ENCODE measurements around the gene CERS5.

Gene CERS5

DNA sequence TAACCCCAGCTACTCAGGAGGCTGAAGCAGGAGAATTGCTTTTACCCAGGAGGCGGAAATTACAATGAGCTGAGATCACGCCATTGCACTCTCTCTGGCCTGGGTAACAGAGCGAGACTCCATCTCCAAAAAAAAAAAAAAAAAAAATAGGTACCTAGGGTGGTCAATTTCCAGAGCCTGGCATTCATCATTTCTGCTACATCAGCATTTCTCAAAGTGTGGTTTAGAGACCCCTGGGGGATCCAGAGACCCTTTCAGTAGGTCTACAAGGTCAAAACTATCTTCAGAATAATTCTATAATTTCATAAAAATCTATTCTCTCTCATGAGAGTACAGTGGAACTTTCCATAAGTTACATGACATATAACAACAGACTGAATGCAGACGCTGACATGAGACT, 19.9 kb downstream of the CERS5 start:
- H3K27ac ChIP-seq, result no peak overlapping the region
- no peak for DNase-seq (ENCODE audit: low read depth, low spot score)

DNA sequence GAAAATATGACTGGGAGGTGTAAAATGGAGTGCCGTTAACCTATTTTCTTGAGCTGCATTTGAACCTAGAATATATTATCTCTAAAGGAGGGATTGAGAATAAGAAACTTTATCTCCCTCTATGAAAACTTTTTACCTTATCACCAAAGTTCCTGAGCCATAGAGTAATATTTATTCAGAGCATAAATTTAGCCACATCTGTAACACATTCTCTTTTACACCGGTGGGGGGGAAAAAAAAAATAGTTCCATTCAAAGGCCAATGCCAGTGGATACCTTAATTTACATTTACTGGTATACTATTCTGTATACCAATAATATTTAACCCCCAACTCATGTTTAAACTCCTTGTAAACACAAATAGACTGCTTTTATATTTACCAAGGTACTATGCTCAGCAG, 21.7 kb downstream of the CERS5 start:
- no peak overlapping the region for H3K27ac ChIP-seq
- DNase-seq (ENCODE audit: low read depth, low spot score), result no peak

DNA sequence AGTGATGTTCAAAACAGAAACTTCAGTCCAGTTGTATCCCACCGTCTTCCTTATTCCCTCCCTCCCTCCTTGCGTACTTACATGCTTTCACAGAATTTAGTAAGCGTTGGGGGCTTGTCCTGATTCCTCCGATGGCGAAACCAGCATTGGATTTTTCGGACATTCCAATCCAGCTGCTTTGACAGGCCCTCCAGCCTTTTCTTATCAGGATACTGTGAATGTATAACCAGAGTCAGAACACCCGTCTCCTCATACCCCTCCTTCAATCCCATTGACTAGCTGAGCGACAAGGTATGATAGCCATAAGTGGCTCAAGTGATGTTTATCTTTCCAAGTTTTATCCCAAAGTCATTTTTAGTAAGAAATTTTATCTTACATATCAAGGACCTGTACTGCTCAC, 24.2 kb downstream of the CERS5 start:
- H3K27ac ChIP-seq, result no peak overlapping the region
- DNase-seq (ENCODE audit: low read depth, low spot score), result no peak

DNA sequence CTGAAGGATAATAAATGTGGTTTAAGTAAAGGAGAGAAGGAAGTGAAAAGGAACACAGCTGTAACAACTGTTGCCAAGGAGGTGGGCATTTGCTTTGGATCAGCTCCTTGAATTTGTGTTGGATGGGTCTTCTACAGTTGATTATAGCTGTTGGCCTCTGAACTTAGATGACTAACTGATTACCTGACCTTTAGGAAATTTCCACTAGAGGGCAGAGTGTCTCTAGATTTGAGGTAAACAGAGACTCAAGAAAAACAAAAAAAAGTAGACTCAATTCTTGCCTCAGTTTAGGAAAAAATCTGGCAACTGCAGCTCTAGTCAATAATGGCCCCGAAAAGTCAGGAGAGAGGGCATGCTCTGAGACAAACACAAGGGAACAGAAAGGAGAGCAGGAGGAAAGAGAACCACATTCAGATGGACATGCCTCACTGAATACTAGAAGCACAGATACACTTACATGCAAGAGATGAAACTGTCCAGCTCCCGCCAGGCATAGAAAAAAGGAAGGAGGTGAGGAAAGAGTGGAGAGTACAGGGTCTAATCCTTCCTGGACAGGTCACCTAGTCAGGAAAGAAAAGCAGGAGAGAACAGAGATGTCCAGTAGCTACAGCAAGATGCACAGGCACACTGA, 34.5 kb downstream of the CERS5 start:
- DNase-seq (ENCODE audit: low read depth, low spot score), result no peak
- no peak overlapping the region for H3K27ac ChIP-seq

DNA sequence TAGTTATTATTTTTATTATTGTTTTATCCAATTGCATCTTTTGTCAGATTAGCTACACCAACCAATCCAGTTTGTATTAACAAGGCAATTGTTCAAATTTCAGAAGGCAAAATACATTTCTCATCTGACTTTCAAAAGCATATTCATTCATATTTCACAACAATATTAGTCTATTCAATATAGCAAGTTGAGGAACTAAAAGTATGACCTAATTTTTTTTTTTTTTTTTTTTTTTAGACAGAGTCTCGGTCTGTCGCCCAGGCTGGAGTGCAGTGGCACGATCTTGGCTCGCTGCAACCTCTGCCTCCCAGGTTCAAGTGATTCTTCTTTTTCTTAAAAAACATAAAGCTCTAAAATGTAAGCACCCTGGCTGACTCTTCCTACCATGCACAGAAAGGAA, 37.9 kb downstream of the CERS5 start:
- H3K27ac ChIP-seq, result no peak overlapping the region
- DNase-seq (ENCODE audit: low read depth, low spot score), result no peak

DNA sequence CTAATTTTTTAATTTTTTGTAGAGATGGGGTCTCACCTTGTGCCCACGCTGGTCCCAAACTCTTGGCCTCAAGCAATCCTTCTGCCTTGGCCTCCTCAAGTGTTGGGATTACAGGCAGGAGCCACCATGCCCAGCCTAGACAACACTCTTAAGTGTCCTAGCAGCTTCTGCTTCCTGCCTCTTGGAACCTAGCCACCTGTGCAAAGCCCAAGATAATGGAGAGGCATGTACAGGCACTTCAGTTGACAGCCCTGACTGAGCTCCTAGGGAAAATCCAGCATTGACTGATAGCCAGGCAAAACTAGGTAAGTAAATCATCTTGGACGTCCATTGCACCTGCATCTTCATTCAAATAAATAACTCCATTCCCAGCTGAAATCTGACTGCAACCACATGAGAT, 39.6 kb downstream of the CERS5 start:
- H3K27ac ChIP-seq, result no peak overlapping the region
- no peak for DNase-seq (ENCODE audit: low read depth, low spot score)

DNA sequence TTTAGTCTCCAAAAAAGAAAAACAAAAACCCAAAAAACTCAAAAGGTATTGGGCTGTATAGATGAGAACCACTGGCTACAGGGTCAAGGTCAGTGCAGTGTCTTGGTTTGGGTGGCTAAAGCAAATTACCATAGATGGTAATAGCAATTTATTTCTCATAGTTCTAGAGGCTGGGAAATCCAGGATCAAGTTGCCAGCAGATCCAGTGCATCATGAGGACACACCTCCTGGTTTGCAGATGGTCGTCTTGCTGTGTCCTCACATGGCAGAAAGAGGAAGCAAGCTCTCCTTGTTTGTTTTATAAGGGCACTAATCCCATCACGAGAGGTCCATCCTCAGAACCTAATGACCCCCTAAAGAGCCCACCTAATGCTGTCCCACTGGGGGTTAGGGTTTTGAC, 44.0 kb downstream of the CERS5 start:
- H3K27ac ChIP-seq, result no peak overlapping the region
- no peak for DNase-seq (ENCODE audit: low read depth, low spot score)

DNA sequence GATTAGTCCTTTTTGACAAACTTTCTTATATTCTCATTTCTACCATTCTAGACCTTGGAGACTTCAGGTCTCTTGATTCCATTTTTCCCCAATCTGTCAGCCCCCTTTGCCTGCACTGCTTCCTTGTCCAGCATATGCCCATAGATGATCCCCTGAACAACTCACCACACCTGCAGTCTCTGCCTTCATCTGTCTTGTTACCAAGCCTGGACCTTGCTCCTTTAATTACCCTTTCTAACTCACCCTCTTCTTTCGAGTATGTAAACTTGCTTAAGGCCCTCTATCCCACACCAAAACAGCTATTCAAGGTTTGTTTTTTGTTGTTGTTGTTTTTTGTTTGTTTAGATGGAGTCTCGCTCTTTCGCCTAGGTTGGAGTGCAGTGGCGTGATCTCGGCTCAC, 45.5 kb downstream of the CERS5 start:
- no peak overlapping the region for H3K27ac ChIP-seq
- no peak for DNase-seq (ENCODE audit: low read depth, low spot score)

DNA sequence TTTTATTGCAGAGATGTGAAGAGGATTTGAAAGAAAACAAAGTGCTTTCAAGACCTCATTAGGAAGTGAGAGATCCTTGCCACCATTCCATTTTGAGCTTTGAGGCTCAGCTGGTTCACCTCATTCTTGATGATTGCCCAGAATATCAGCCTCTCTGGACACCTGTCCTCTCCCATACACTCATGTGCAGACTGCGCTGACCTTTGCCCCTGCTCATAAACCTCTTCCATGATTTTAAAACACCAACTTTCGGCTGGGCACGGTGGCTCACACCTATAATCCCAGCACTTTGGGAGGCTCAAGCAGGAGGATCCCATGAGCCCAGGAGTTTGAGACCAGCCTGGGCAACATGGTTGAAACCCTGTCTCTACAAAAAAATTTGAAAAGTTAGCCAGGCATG, 46.2 kb downstream of the CERS5 start:
- DNase-seq (ENCODE audit: low read depth, low spot score), result no peak

DNA sequence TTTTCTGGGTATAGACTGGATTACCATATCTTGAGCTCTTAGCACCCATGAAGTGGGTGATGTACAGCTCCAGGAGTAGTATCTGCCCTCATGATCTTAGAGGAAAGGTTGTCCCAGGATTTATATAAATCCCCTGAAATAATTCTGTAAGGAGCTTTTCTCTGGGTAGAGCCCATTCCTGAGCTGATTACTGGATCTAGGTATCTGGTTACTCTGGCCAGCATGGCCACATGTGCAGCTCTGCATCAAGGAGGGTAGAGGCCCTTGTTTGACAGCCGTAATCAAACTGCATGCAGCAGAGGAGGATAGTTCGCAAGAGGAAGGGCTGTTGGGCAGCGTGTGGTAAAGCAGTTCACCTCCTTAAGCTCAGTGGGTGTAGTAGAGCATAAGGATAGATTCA, 46.6 kb downstream of the CERS5 start:
- no peak for DNase-seq (ENCODE audit: low read depth, low spot score)
- no peak overlapping the region for H3K27ac ChIP-seq

More for the DNA sequence above, 46.2 kb downstream of the CERS5 start:
- no peak overlapping the region for H3K27ac ChIP-seq

DNA sequence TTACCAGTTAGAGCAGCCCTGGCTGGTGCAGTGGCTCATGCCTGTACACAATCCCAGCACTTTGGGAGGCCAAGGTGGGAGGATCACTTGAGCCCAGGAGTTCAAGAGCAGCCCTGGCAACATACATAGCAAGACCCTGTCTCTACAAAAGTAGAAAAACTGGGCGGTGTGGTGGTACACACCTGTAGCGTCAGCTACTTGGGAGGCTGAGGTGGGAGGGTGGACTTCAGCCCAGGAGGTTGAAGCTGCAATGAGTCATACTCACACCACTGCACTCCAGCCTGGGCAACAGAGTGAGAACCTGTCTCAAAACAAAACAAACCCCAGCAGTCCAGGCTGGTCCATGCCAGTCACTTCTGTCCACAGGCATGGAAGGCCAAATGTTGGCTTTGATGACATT, 47.8 kb downstream of the CERS5 start:
- no peak overlapping the region for H3K27ac ChIP-seq
- no peak for DNase-seq (ENCODE audit: low read depth, low spot score)

DNA sequence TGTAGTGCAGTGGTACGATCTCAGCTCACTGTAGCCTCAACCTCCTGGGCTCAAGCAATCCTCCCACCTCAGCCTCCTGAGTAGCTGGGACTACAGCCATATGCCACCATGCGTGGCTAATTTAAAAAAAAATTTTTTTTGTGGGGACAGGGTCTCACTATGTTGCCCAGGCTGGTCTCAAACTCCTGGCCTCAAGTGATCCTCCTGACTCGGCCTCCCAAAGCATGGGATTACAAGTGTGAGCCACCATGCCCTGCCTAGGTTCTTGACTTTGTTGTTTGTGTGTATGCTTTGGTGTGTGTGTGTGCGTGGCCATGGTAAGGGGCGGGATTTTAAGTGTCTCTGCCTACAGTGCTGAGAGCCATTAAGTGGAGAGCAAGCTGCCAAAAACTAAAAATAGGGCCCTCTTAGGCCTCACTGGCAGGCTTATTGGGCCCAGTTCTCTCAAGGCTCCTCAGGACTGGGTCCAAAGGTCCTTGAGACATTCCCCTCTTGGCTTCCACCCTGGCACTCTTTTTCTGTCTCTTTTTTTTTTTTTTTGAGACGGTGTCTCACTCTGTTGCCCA, 50.0 kb downstream of the CERS5 start:
- no peak for DNase-seq (ENCODE audit: low read depth, low spot score)
- no peak overlapping the region for H3K27ac ChIP-seq

DNA sequence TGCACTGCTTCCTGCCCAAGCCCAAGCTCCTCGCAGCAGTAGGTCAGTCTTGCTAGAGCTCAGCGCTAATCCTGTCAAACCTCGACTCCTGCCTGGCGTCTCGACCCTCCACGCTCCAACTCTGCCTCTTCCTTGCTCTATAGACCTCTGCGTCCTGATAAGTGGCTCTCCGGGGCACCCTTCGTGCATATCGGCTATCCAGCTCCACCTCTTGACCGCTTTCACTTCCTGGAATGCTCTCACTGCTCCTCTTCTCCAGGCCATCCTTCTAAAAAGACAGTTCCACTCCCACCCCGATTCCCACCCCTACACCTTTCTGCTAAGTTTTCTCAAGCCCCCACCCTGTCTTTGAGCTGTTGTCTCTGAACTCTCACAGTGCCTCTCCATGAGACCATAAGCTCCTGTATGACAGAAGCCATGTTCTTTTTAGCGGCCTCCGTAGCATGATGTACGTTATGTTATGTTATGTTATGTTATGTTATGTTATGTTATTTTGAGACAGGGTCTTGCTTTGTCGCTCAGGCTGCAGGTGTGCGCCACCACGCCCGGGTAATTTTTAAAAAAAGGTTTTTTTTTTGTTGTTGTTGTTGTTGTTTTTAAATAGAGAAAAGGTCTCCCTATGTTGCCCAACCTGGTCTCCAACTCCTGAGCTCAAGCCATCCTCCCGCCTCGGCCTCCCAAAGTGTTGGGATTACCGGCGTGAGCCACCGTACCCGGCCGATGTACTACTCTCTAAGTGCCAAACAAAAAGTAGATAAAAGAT, 54.5 kb downstream of the CERS5 start:
- H3K27ac ChIP-seq, result peak overlapping the region; percentile 76
- no peak for DNase-seq (ENCODE audit: low read depth, low spot score)

DNA sequence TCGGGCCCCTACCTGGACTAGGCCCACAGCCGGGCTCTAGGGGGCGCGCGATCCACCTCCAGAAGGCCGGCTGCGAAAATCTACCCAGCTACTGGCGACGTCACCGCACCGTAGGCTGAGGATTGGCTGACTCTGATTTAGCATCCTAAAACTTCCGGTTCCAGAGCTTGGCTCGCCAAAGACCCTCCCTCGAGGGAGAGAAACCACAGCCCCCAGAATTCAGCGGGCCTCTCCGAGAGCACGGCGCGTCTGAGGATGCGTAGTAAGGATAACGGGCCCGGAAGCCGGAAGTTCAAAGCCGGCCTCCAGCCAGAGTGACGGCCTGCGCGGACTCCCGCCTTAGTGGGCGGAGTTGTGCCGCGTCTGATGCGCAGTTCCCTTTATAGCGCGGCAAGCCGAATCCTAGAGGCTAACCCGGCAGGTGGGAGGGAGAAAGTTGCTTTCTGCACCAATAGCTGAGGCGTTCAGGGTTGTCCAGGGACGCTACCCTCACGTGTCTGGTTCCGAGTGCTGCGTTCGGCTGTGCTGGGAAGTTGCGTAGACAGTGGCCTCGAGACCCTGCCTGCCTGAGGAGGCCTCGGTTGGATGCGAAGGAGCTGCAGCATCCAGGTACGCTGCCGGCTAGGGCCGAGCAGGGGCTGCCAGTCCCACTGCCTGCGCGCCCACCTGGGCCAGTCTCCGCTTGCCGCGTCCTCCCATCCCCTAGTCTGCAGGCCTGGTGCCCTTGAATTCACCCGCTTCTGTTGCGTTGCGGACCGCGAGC, 55.3 kb downstream of the CERS5 start, which contains the start of gene COX14:
Gene COX14 (plus strand): TSS at position 544 of the 763 bp plus-strand sequence. CDS start 7,808 bp downstream, outside the sequence.
- DNase-seq (ENCODE audit: low read depth, low spot score), result peak; percentile 95
- H3K27ac ChIP-seq, result peak within 1 kb of the TSS; percentile 76

DNA sequence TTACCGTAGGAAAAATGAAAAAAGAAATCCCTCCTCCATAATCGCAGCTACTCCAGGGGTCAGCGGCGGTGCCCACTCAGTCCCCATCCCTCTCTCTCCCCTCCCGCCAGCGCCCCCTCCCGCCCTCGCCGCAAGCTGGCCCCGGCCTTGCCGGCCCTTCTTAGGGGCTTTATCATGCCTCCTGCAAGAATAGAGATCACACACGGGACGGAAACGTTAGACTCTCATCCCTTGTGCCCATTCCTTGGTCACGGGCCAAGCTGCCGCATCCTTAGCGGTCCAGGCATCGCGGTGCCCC, 55.8 kb downstream of the CERS5 start:
- H3K27ac ChIP-seq, result peak overlapping the region; percentile 49
- no peak for DNase-seq (ENCODE audit: low read depth, low spot score)

DNA sequence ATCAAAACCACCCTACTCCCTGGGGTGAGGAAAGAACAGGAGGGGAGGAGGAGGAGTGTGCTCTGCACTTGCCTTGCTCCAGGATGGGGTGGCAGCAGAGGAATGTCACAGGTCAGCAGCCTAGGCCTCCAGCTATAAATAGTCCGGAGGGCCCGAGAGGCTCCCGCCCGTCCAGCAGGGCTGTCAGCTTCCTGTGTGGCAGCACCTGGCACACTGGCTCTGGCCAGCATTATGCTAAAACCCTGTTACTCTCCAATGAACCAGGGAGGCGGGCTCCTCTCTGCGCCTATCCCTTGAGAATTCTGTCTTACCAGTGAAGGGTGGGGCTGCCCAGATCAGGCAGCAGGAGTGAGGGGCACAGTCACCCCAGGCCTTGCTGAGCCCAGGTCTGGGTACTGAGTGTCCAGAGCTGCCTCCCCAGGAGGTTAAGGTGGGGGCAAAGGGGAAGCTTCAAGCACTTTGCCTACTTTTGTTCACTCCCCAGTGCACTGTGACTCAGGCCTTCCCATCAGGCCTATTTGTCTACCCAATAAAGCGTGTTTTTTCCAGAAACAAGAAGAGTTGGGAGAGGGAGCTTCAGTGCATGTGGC, 56.3 kb downstream of the CERS5 start:
- DNase-seq (ENCODE audit: low read depth, low spot score), result no peak
- peak overlapping the region; percentile 49 for H3K27ac ChIP-seq

DNA sequence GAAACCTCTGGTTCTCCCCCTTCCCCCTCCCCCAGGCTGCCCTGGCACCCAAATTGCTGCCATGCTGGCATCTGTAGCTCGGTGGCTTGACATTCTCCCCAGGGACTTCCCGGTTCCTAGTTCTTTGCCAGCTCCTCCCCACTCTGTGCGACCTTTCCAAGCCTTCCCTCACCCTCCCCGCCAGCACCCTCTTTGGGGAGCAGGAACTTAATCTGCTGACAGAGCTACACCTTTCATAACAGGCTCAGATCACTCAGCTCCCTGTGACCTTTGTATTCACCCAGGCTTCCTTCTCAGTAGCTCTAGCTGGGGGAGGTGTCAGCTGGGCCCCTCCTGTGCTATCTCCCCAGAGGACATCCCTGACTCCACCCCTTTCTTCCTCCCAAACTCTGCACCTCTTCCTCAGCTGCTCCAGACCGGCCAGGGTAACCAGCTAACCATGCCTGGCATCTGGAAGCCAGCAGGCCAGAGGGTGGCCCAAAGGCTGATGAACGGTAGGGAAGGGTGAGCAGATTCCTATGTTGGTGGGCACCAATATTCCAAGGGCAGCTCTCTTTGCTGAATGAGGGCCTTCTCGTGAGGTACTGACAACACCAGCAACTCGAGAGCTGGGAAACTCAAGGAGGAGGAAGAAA, 56.9 kb downstream of the CERS5 start:
- peak overlapping the region; percentile 49 for H3K27ac ChIP-seq
- DNase-seq (ENCODE audit: low read depth, low spot score), result no peak

DNA sequence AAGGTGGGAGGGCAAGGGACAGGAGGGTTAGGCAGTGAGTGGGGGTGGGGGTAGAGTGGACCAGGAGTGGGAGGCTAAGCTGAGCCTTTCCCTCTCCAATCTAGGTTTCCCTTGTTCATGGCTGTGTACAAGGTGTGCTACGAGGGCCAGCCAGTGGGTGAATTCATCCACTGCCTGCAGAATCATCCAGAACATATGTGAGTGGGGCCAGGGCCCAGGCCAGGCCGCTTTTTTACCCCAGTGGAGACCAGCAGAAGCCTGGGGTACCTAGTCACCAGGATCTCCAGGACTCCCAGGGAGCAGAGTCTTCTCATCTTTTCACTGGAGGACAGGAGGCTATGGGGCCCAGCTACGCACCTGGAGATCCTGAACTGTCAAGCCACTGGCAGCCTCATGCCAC, 57.9 kb downstream of the CERS5 start:
- no peak for DNase-seq (ENCODE audit: low read depth, low spot score)
- no peak overlapping the region for H3K27ac ChIP-seq

DNA sequence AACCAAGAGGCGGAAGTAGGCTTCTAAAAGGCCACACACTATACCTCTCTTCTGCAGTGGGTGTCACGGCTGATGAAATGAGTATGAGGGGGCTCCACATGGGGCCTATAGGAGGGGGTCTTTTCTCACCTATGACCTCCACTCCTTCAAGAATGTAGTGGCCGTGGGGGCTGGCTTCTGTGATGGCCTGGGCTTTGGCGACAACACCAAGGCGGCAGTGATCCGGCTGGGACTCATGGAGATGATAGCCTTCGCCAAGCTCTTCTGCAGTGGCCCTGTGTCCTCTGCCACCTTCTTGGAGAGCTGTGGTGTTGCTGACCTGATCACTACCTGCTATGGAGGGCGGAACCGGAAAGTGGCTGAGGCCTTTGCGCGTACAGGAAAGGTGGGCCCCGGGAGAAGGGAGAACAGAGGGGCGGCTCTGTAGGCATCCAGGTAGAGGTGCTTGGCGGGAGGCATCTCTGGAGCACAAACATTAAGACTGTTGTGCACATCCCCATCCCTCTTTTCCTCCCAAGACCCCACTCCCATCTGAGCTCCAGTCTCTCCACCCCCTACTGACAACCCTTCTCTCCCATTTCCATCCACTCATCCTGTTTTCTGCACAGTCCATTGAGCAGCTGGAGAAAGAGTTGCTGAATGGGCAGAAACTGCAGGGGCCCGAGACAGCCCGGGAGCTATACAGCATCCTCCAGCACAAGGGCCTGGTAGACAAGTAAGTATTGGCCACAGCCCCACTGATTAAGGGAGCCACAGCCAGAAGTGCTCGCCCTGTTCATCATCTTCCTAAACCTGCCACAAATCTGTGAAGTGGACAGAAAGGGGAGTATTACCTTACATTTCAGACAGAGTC, 59.5 kb downstream of the CERS5 start:
- DNase-seq (ENCODE audit: low read depth, low spot score), result no peak
- no peak overlapping the region for H3K27ac ChIP-seq
